Amniotic epithelial cell (primary cell): Measurements from ENCODE around the gene TOR1AIP1.
"Not testable (repeated sequence)": the region's sequence is repeated elsewhere in the genome, so short reads cannot be mapped to it uniquely, and the experiment has no call there.

Experiments
- DNase-seq: peaks from one replicate; pipeline ENCODE4 v3.0.0-alpha.2; 2010; ENCODE audit warnings: low read depth

TOR1AIP1 gene

GRCh38 chr1:179937668-179938254 lies 55.7 kb downstream of the TOR1AIP1 start:
- DNase-seq: no peak

GRCh38 chr1:179938752-179939151 lies 56.7 kb downstream of the TOR1AIP1 start:
- peak; percentile 87 for DNase-seq

GRCh38 chr1:179939941-179940340 lies 57.9 kb downstream of the TOR1AIP1 start:
- DNase-seq: peak; percentile 35

- DNase-seq: peak; percentile 66
Measured at GRCh38 chr1:179941454-179941853, 59.4 kb downstream of the TOR1AIP1 start.

GRCh38 chr1:179950651-179951050 lies 68.6 kb downstream of the TOR1AIP1 start:
- DNase-seq: no peak

DNA sequence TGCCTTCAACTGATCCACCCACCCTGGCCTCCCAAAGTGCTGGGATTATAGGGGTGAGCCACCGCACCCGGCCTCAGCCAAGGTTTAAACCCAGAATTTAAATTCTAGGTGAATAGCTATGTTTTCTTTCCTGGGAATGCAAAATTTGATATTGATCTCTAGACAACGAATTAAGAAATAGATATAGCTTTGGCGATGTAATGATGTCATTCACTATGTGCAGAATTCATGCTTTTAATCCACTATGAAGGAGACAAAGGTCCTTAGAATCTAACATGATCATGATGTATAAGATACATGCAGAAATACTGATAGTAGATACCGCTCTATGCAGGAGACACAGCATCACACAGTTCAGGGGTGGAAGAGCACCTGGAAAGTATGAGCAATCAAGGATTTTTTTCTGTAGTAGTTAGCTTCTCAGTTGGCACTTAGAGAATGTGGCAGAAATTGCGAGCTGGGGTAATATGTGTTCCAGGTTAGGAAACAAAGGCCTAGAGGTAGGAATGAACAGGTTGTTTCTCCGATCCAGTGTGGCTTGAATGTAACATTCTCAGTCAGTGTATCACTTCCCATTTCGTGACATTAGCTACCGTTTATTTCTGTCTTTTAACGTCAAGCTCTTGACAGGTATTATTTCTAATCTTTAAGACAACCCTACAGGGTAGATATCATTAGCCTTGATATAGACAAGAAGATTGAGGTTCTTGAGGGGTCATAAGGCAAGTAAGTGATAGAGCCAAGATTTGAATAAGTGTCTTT lies 69.5 kb downstream of the TOR1AIP1 start:
- no peak for DNase-seq

GRCh38 chr1:179952186-179952585 lies 70.1 kb downstream of the TOR1AIP1 start:
- no peak for DNase-seq

DNA sequence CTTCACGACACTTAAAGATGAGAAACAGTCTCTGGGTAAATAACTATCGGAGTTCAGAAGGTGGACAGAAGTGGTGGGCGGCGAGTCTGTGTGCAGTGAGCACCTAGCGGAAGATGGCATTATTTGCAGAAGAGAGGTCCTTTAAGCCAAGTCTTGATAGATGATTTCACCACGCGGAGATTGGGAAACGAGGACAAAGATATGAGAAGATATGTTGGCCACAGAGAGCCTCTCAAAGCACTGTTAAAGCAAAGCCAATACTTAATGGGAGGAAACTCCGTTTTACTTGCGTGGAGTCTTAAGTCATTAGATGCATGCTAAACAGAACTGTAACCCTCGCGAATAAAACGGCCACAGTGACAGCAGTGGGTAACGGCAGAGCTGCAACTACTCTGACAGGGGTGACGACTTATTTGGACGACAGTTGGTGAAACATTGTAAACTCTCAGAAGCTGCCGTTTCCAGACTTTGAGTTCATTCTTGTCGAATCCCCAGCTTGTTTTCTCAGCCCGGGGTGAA lies 71.9 kb downstream of the TOR1AIP1 start:
- peak; percentile 77 for DNase-seq

DNA sequence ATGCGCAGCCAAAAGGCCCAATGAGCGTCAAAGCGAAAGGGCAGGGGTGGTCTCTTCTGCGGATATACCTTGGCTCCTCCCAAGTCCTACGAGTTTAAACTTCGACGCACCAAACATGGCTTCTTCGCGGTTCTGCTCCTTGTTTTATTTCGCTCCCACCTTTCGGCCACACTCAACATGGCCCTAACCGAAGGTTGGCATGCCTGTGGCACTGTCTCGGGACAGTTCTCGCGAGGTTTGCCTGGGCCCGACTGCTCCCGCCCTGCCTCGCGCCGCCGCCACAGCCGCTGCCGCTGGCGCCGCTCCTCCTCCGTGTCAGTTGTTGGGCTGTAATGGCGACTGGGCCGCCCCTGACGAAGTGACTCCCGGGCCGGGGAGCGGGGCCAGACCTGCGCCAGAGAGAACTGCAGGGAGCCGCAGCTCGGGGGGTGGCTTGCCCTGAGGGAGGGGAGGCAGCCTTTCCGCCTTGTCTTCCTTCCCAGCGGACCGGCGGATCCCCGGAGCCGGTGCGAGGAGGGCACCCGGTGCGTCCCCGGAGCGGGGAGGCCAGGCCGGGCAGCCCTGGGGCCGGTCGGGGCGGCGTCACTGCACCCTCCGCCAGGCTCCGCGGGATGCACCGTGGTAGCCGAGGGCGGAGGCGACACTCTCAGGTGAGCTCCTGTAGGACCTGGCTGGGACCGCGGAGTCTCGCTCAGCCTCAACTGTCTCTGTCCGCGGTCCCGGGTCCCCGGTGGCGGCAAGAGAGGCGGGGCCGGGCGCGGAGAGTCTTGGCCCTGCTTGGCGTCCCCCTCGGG lies 72.6 kb downstream of the TOR1AIP1 start, which contains the start of gene CEP350:
Gene CEP350 (plus strand): TSS at position 318 of the 794 bp plus-strand sequence. CDS start 31,372 bp downstream, outside the sequence.
- DNase-seq: peak; percentile 99

GRCh38 chr1:179955287-179955680 lies 73.2 kb downstream of the TOR1AIP1 start:
- DNase-seq: no peak

DNA sequence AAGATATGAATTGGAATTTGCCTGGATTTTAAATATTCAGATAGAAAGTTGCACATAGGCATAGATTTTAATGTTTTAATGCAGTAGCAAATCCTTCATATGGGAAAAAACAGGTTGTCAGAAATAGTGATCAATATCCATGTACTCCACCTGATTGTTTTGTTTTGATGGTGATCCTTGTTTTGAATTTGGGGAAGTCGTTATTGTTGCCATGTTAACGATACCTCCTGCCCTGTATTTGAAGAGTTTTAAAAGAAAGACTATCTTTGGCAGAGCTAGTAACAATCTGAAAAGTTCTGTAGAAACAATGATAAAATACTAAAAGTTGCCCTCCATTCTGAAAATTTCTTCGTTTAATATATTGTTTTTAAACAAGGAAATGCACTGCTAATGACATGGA lies 73.6 kb downstream of the TOR1AIP1 start:
- no peak for DNase-seq

GRCh38 chr1:179958359-179958758 lies 76.3 kb downstream of the TOR1AIP1 start:
- no peak for DNase-seq

DNA sequence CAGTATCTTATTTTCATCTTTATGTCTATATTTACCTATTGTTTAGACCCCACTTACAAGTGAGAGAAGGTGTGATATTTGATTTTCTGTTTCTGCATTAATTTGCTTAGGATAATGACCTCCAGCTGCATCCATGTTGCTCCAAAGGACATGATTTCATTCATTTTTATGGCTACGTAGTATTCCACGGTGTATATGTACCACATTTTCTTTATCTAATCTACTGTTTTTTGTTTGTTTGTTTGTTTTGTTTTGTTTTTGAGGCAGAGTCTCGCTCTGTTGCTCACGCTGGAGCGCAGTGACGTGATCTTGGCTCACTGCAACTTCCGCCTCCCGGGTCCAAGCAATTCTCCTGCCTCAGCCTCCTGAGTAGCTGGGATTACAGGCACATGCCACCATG lies 80.1 kb downstream of the TOR1AIP1 start:
- not testable (repeated sequence) for DNase-seq

- no peak for DNase-seq
Measured at GRCh38 chr1:179966551-179966950, 84.5 kb downstream of the TOR1AIP1 start.

DNA sequence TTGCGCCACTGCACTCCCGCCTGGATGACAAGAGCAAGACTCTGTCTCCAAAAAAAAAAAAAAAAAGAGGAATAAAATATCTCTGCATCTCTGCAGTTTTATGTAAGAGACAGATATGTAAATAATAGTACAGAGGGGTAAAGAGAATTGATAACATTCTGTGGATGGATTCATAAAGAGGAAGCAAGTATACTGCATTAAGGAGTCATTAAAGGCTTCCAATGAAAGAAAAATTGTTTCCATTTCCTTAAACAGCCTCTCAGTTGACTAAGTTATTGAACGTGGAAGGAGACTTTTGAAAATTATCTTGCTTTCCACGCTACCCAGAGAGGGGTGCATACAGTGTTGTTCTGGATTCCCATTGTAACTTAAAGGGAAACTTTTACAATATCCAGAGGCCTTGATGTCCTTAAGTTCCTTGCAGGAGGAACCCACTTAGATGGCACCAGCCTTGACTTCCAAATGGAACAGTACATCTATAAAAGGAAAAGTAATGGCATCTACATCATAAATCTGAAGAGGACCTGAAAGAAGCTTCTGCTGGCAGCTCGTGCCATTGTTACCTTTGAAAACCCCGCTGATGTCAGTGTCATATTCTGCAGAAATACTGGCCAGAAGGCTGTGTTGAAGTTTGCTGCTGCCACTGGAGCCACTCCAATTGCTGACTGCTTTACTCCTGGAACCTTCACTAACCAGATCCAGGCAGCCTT lies 86.4 kb downstream of the TOR1AIP1 start:
- no peak for DNase-seq

- DNase-seq: peak; percentile 21
Measured at GRCh38 chr1:179968994-179969919, 87.2 kb downstream of the TOR1AIP1 start.
